NOMO-1 treated with DMSO at 0.1 percent for 48 hours (cell line): ENCODE data around the gene C14orf119.

Experiments
- DNase-seq: peaks from one replicate; lab custom pipeline; 2025; ENCODE audit not compliant: unreplicated experiment; lab: John Stamatoyannopoulos, UW

C14orf119 gene

GRCh38 chr14:23086565-23086964 is 8.7 kb upstream of the C14orf119 start:
- no peak for DNase-seq

GRCh38 chr14:23089498-23090253 is 5.6 kb upstream of the C14orf119 start:
- DNase-seq, result no peak

GRCh38 chr14:23090254-23090636 is 5.1 kb upstream of the C14orf119 start:
- DNase-seq, result no peak

GRCh38 chr14:23091294-23092225 is 3.7 kb upstream of the C14orf119 start:
- no peak for DNase-seq

GRCh38 chr14:23093104-23093503 is 2.2 kb upstream of the C14orf119 start:
- no peak for DNase-seq

GRCh38 chr14:23093526-23093925 is 1.8 kb upstream of the C14orf119 start:
- DNase-seq, result no peak

GRCh38 chr14:23093991-23094665 is 1.2 kb upstream of the C14orf119 start:
- DNase-seq, result no peak

GRCh38 chr14:23094666-23095195 is 574 bp upstream of the C14orf119 start, which contains the start of gene ACIN1:
Gene ACIN1, minus strand, starts transcription at chr14:23095136. Its CDS starts 24 bp downstream, at chr14:23095112.
- DNase-seq, result no peak

GRCh38 chr14:23097786-23098185 is 2.5 kb downstream of the C14orf119 start:
- no peak for DNase-seq

GRCh38 chr14:23099212-23099861 is 4.0 kb downstream of the C14orf119 start:
- no peak for DNase-seq

- DNase-seq, result no peak
Observed at GRCh38 chr14:23101213-23101970, 6.1 kb downstream of the C14orf119 start.

GRCh38 chr14:23101986-23102625 is 6.8 kb downstream of the C14orf119 start:
- no peak for DNase-seq

GRCh38 chr14:23102801-23103200 is 7.5 kb downstream of the C14orf119 start:
- DNase-seq, result no peak

- DNase-seq, result no peak
Observed at GRCh38 chr14:23103581-23103980, 8.3 kb downstream of the C14orf119 start.

- DNase-seq, result no peak
Observed at GRCh38 chr14:23104070-23104590, 8.8 kb downstream of the C14orf119 start.

GRCh38 chr14:23104591-23105347 is 9.5 kb downstream of the C14orf119 start, which contains the start of gene CIROP:
Gene CIROP, minus strand, starts transcription at chr14:23104989. Its CDS starts 69 bp downstream, at chr14:23104920.
- no peak for DNase-seq

GRCh38 chr14:23105348-23105824 is 10.1 kb downstream of the C14orf119 start:
- no peak for DNase-seq

GRCh38 chr14:23106747-23107045 is 11.4 kb downstream of the C14orf119 start:
- no peak for DNase-seq
